ENCODE results near the gene ZNF236.

ZNF236 gene

GRCh38 chr18:76981396-76981968, 159.1 kb downstream of the ZNF236 start:
- Histone ChIP-seq H3K27ac (ENCODE audit: low read depth, low read length) (peak overlapping the region; percentile 94), H4K20me1 (ENCODE audit: low read depth, low read length) (no peaks in the 10 kb centered on the region), H3K9me2 (replicated peaks; ENCODE audit: insufficient read depth, low read length) (no peaks in the 10 kb centered on the region), H3K4me2 (ENCODE audit: low read depth, low read length, poor library complexity, severe bottlenecking) (peak overlapping the region; percentile 63), H3K27me3 (ENCODE audit: low read length) (no peaks in the 10 kb centered on the region), H3F3A (ENCODE audit: insufficient read depth) (peaks cover 56% of the 10 kb centered on the region), H3K36me3 (ENCODE audit: low read length) (no peaks in the 10 kb centered on the region), H2AFZ (ENCODE audit: low read depth, low read length, severe bottlenecking) (no peak overlapping the region), H3K79me2 (ENCODE audit: insufficient read depth, low read length) (no peaks in the 10 kb centered on the region), H3K9ac (ENCODE audit: low read length) (peak overlapping the region; percentile 59), H3K4me3 (ENCODE audit: insufficient read depth, low read length, poor library complexity, severe bottlenecking) (peak overlapping the region; percentile 38), H3K9me3 (ENCODE audit: insufficient read depth, low read length) (no peaks in the 10 kb centered on the region)
- TF ChIP-seq EZH2phosphoT487 (conservative IDR thresholded peaks at IDR 0.05; ENCODE audit: low read length) (no peak), CTCF (IDR thresholded peaks at IDR 0.05; ENCODE audit: insufficient read depth, low read length, poor library complexity, severe bottlenecking) (no peak)

- H3F3A ChIP-seq (ENCODE audit: insufficient read depth) = peaks cover 57% of the 10 kb centered on the region
- no peaks in the 10 kb centered on the region for H3K9me3 ChIP-seq (ENCODE audit: insufficient read depth, low read length)
- H3K36me3 ChIP-seq (ENCODE audit: low read length) = no peaks in the 10 kb centered on the region
- H3K9me2 ChIP-seq (replicated peaks; ENCODE audit: insufficient read depth, low read length) = no peaks in the 10 kb centered on the region
- H3K79me2 ChIP-seq (ENCODE audit: insufficient read depth, low read length) = no peaks in the 10 kb centered on the region
- H3K4me3 ChIP-seq (ENCODE audit: insufficient read depth, low read length, poor library complexity, severe bottlenecking) = no peak overlapping the region
- peak overlapping the region; percentile 63 for H3K4me2 ChIP-seq (ENCODE audit: low read depth, low read length, poor library complexity, severe bottlenecking)
- H3K9ac ChIP-seq (ENCODE audit: low read length) = no peak overlapping the region
- TF ChIP-seq CTCF (IDR thresholded peaks at IDR 0.05; ENCODE audit: insufficient read depth, low read length, poor library complexity, severe bottlenecking) (no peak), EZH2phosphoT487 (conservative IDR thresholded peaks at IDR 0.05; ENCODE audit: low read length) (no peak)
- no peak overlapping the region for H2AFZ ChIP-seq (ENCODE audit: low read depth, low read length, severe bottlenecking)
- peak overlapping the region; percentile 94 for H3K27ac ChIP-seq (ENCODE audit: low read depth, low read length)
- H3K27me3 ChIP-seq (ENCODE audit: low read length) = no peaks in the 10 kb centered on the region
- no peaks in the 10 kb centered on the region for H4K20me1 ChIP-seq (ENCODE audit: low read depth, low read length)
These were observed 159.7 kb downstream of the ZNF236 start for GRCh38 chr18:76982038-76982437.

- no peaks in the 10 kb centered on the region for H3K9me2 ChIP-seq (replicated peaks; ENCODE audit: insufficient read depth, low read length)
- H3K27ac ChIP-seq (ENCODE audit: low read depth, low read length) = peak overlapping the region; percentile 94
- peak overlapping the region; percentile 47 for H3K4me2 ChIP-seq (ENCODE audit: low read depth, low read length, poor library complexity, severe bottlenecking)
- no peak overlapping the region for H2AFZ ChIP-seq (ENCODE audit: low read depth, low read length, severe bottlenecking)
- no peaks in the 10 kb centered on the region for H3K36me3 ChIP-seq (ENCODE audit: low read length)
- H4K20me1 ChIP-seq (ENCODE audit: low read depth, low read length) = no peaks in the 10 kb centered on the region
- peaks cover 55% of the 10 kb centered on the region for H3F3A ChIP-seq (ENCODE audit: insufficient read depth)
- H3K9ac ChIP-seq (ENCODE audit: low read length) = peak overlapping the region; percentile 15; the same call in 1 of the 2 replicates
- TF ChIP-seq EZH2phosphoT487 (conservative IDR thresholded peaks at IDR 0.05; ENCODE audit: low read length) (no peak), CTCF (IDR thresholded peaks at IDR 0.05; ENCODE audit: insufficient read depth, low read length, poor library complexity, severe bottlenecking) (peak; percentile 88)
- no peaks in the 10 kb centered on the region for H3K79me2 ChIP-seq (ENCODE audit: insufficient read depth, low read length)
- H3K27me3 ChIP-seq (ENCODE audit: low read length) = no peaks in the 10 kb centered on the region
- no peaks in the 10 kb centered on the region for H3K9me3 ChIP-seq (ENCODE audit: insufficient read depth, low read length)
- H3K4me3 ChIP-seq (ENCODE audit: insufficient read depth, low read length, poor library complexity, severe bottlenecking) = no peak overlapping the region
These were observed 160.7 kb downstream of the ZNF236 start for GRCh38 chr18:76982841-76983583.

All from SU-DHL-6 (cell line).